HT1080 (cell line): ENCODE data around the gene TPGS2. TPM values are rescaled to one million over a fixed set of nuclear protein-coding genes. Genes with fewer than 3 reads are reported as not detected.
A peak's percentile ranks its signal among the peaks of the same experiment; 100 is the strongest.
"Not testable (repeated sequence)": the region's sequence is repeated elsewhere in the genome, so short reads cannot be mapped to it uniquely, and the experiment has no call there.

Source experiments
- DNase-seq: peaks from one replicate; pipeline ENCODE4 v3.0.0-alpha.2; 2015; ENCODE audit warnings: low read depth
- total RNA-seq: library from RNA; depleted of rRNA; stranded (reverse); fragments of >200 nt; shearing (Covaris generic); gene quantifications from 2 replicates; pipeline ENCODE4 v1.2.3, GENCODE V29; 2014

The TPGS2 gene
- total RNA-seq, 1 experiment from 2014 or later, result 123 TPM

GRCh38 chr18:36776650-36777049, 52.2 kb downstream of the TPGS2 start:
- no peak for DNase-seq

DNA sequence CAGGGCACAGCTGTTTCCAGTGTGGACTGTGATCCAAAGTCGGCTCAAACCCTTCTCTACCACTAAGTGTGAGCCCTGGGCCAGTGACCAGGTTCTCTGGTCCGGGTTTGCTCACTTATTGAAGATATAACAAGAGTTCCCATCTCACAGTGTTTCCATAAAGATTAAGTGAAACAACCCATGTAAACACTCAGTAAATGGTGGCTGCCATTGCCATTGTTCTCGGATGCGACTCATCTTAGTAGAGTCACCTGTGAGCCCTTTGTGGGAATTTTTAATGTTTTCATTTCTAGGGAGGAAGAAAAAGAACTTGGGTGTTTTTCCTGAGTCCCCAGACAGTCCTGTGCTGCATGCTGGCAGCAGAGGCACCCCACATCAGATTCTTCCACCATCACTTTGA, 53.4 kb downstream of the TPGS2 start:
- peak; percentile 12 for DNase-seq

DNA sequence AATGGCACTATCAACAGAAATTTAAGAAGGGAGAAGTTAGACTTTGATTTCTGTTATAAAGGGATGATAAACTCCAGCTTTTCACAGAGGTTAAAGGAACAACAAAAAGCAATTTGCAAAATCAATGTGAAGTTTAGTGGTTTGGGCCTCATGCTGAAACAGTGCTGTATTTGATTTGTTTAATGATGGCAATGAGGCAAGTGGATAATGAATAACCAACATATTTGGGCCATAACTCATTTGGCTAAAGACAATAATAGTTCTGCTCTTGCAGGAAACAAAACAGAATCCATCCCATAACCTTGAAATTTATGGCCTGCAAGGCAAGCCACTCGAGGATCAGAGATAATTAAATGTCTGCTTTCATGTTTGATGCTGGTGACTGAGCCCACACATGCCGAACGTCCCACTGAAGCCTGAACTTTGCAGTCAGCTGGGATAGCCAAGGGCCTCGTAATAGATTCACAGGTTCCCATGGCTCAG, 56.5 kb downstream of the TPGS2 start:
- DNase-seq, result no peak

DNA sequence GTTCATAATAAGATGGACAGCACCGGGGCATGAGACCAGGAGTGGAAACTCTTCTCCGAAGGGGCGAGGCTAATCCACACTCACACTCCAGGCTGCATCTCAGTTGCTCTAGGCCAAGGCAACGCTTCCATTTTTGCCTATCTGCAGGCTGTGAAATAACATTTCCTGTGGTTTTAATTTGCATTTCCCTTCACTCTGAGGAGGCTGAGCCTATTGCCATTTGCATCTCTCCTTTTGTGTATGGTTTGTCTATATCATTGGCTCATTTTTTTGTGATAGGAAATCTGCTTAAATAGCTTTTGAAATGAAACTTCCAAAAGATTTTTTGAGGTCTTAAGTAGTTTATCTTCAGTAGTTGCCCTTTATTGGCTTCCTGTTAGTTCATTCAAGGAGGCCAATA, 57.6 kb downstream of the TPGS2 start:
- DNase-seq, result no peak

DNA sequence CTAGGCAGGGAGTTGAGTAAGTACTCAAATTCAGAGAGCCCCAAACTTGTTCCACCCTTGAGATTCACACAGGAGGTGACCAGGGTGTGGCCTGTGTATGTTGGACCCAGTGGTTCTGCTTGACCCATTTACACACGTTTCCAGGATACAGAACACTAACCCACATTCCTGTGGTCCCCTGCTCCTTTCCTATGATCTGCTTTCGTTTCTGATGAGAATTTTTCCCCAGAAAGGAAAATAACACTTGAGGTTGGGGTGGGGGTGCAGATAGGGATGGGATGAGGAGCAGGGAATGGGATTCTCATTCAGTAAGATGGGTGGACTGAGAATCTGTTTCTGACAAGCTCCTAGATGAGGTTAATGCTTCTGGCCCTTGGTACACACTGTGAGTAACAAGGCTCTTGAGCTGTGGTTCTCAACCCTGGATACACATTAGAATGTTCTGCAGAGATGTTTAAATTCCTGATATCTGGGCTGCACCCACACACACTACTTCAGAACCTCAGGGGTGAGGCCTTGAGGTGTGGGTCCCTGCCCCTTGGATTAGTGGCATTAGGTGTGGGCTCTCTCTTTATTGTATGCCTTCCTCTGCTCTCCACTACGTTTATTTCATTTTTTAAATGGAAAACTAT, 58.4 kb downstream of the TPGS2 start:
- DNase-seq, result no peak

GRCh38 chr18:36769611-36770314, 59.0 kb downstream of the TPGS2 start:
- no peak for DNase-seq

- DNase-seq, result peak; percentile 72
Measured at GRCh38 chr18:36769172-36769571, 59.6 kb downstream of the TPGS2 start.

DNA sequence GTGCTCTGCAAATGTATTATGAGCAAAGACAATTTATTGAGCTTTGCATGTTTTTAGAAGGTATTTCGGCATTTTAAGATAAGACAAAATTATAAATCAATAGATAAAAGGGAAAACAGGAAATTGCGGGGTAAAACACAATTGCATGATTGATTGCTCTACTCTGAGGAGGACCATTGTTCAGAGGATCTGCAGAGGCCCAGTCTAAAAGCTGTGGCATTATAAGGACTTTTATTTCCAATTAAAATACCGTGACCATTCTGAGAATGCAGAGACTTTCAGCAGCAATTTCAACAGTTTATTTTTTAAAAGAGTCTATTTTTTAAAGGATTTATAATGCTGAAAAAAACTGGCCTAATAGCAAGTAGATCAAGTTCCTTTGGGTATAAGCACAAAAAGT, 62.0 kb downstream of the TPGS2 start:
- DNase-seq, result no peak

- DNase-seq, result not testable (repeated sequence)
Measured at GRCh38 chr18:36762965-36763364, 65.8 kb downstream of the TPGS2 start.

DNA sequence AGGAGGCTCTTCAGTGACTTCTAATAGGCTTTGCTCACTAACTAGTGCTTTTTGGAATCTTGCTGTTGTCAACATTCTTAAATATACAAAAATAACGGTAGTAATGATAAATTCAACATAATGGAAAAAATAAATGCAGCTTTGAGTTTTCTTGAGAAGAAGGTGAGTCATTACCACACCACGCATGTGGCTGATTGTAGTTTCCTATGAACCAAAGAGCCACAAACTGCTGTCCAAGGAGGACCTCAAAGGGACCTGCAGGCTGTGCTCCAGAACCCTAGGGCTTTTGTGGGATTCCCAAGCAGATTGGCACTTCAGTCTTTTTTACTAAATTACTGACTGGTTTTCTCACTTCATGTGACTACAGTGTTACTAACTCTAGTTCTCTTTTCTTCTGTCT, 66.7 kb downstream of the TPGS2 start:
- peak; percentile 39 for DNase-seq

GRCh38 chr18:36761186-36761698, 67.6 kb downstream of the TPGS2 start:
- no peak for DNase-seq

DNA sequence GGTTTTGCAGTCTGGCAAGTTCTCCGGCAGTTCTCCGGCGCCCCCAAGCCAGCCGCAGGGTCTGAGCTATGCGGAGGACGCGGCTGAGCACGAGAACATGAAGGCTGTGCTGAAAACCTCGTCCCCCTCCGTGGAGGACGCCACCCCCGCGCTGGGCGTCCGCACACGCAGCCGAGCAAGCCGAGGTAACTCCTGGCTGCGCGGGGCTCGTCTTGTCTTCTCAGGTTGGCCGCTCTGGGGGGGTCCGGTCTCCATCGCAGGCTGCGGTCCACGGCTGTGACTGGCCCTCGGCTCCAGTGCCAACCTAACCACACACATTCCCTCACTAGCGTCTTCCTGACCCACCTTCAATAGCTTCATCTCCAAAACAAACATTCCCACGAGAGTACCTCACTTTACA, 68.2 kb downstream of the TPGS2 start:
- DNase-seq, result no peak

- DNase-seq, result no peak
Measured at GRCh38 chr18:36759167-36759776, 69.5 kb downstream of the TPGS2 start.

- DNase-seq, result no peak
Measured at GRCh38 chr18:36758623-36759022, 70.2 kb downstream of the TPGS2 start.

DNA sequence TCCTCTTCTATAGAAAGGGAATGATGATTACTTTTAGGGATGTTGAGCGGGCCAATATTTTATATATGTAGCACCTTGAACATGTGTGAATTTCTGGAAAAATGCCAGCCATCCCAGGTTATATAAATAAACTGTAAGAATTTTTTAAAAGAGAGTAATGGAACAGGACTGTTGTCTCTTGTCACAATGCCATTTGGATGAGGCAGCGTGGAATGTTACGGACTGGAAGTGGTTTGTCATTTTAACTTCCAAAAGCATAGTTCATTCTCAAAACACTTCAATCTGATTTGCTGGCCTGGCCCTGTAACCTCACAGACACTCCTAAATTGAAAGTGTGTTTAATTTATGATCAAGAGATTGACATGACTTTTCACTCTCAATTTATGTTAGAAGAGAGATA, 70.8 kb downstream of the TPGS2 start:
- DNase-seq, result no peak

GRCh38 chr18:36757081-36757480, 71.7 kb downstream of the TPGS2 start:
- peak; percentile 41 for DNase-seq

GRCh38 chr18:36756242-36756641, 72.6 kb downstream of the TPGS2 start:
- DNase-seq, result no peak

- DNase-seq, result no peak
Measured at GRCh38 chr18:36752929-36753865, 75.6 kb downstream of the TPGS2 start.

- no peak for DNase-seq
Measured at GRCh38 chr18:36745219-36745975, 83.4 kb downstream of the TPGS2 start.

- DNase-seq, result no peak
Measured at GRCh38 chr18:36744261-36744876, 84.4 kb downstream of the TPGS2 start.
